Stimulated activated memory B cell treated with anti-CD40 and anti-IgM and Interleukin-4, amounts not matched to agents 10 μg/mL and 1 μg/mL and 100 μg/mL, for 72 hours (primary cell): ENCODE data around the gene GSDME.

ENCODE experiments used
- ATAC-seq: fragments of 150-1000 bp; cut with Tn5 transposase; 2 replicates; pipeline ENCODE4 v1.10.0; 2021
- H3K27ac Mint-ChIP-seq: one replicate; pipeline ENCODE4 v1.8.0; 2022; ENCODE audit warnings: mild to moderate bottlenecking, mixed read lengths
- H3K27me3 Mint-ChIP-seq: one replicate; pipeline ENCODE4 v1.8.0; 2022; ENCODE audit warnings: mixed read lengths
- H3K36me3 Mint-ChIP-seq: one replicate; pipeline ENCODE4 v1.8.0; 2022; ENCODE audit warnings: mixed read lengths
- H3K4me1 Mint-ChIP-seq: one replicate; pipeline ENCODE4 v1.8.0; 2022; ENCODE audit warnings: mixed read lengths
- H3K4me3 Mint-ChIP-seq: one replicate; pipeline ENCODE4 v1.8.0; 2022; ENCODE audit warnings: mild to moderate bottlenecking, moderate library complexity, mixed read lengths
- H3K9me3 Mint-ChIP-seq: one replicate; pipeline ENCODE4 v1.8.0; 2022; ENCODE audit warnings: mixed read lengths

Gene GSDME

GRCh38 chr7:24760968-24761367 is 3.7 kb upstream of the GSDME start:
- no peaks in the 10 kb centered on the region for H3K9me3 Mint-ChIP-seq
- H3K4me1 Mint-ChIP-seq, result peaks cover 16% of the 10 kb centered on the region
- H3K36me3 Mint-ChIP-seq, result no peaks in the 10 kb centered on the region

GRCh38 chr7:24756545-24757352 is 515 bp downstream of the GSDME start:
- no peaks in the 10 kb centered on the region for H3K9me3 Mint-ChIP-seq
- H3K4me1 Mint-ChIP-seq, result peaks cover 27% of the 10 kb centered on the region
- no peaks in the 10 kb centered on the region for H3K36me3 Mint-ChIP-seq
- peaks cover 45% of the 10 kb centered on the region for H3K27me3 Mint-ChIP-seq
- peak; percentile 39 for ATAC-seq
- peak overlapping the region; percentile 89 for H3K4me3 Mint-ChIP-seq
- peak overlapping the region; percentile 64 for H3K27ac Mint-ChIP-seq

More at GRCh38 chr7:24760968-24761367, 3.7 kb upstream of the GSDME start:
- H3K4me3 Mint-ChIP-seq, result no peak overlapping the region
- ATAC-seq, result no peak
- no peak overlapping the region for H3K27ac Mint-ChIP-seq
- H3K27me3 Mint-ChIP-seq, result peaks cover 51% of the 10 kb centered on the region

GRCh38 chr7:24755541-24756407 is 1.5 kb downstream of the GSDME start:
- Mint-ChIP-seq H3K36me3 (no peaks in the 10 kb centered on the region), H3K9me3 (no peaks in the 10 kb centered on the region), H3K4me3 (peak overlapping the region; percentile 89), H3K27me3 (peaks cover 42% of the 10 kb centered on the region), H3K27ac (peak overlapping the region; percentile 64), H3K4me1 (peaks cover 27% of the 10 kb centered on the region)
- peak; percentile 77 for ATAC-seq

- no peaks in the 10 kb centered on the region for H3K36me3 Mint-ChIP-seq
- H3K4me3 Mint-ChIP-seq, result no peak overlapping the region
- H3K27ac Mint-ChIP-seq, result peak overlapping the region; percentile 64
- H3K27me3 Mint-ChIP-seq, result peaks cover 42% of the 10 kb centered on the region
- H3K4me1 Mint-ChIP-seq, result peaks cover 27% of the 10 kb centered on the region
- no peak for ATAC-seq
- H3K9me3 Mint-ChIP-seq, result no peaks in the 10 kb centered on the region
Measured at GRCh38 chr7:24754906-24755506, 2.3 kb downstream of the GSDME start.

- no peak for ATAC-seq
- H3K27ac Mint-ChIP-seq, result no peak overlapping the region
- H3K36me3 Mint-ChIP-seq, result no peaks in the 10 kb centered on the region
- peaks cover 29% of the 10 kb centered on the region for H3K27me3 Mint-ChIP-seq
- peaks cover 21% of the 10 kb centered on the region for H3K4me1 Mint-ChIP-seq
- H3K9me3 Mint-ChIP-seq, result no peaks in the 10 kb centered on the region
- H3K4me3 Mint-ChIP-seq, result no peak overlapping the region
Measured at GRCh38 chr7:24752073-24752800, 5.0 kb downstream of the GSDME start.

- Mint-ChIP-seq H3K36me3 (no peaks in the 10 kb centered on the region), H3K4me3 (no peak overlapping the region), H3K27me3 (peaks cover 23% of the 10 kb centered on the region), H3K4me1 (peaks cover 15% of the 10 kb centered on the region), H3K27ac (no peak overlapping the region), H3K9me3 (no peaks in the 10 kb centered on the region)
- ATAC-seq, result no peak
Measured at GRCh38 chr7:24751484-24751883, 5.8 kb downstream of the GSDME start.

GRCh38 chr7:24750441-24751055 is 6.7 kb downstream of the GSDME start:
- no peaks in the 10 kb centered on the region for H3K36me3 Mint-ChIP-seq
- no peak for ATAC-seq
- no peak overlapping the region for H3K27ac Mint-ChIP-seq
- H3K4me1 Mint-ChIP-seq, result peaks cover 6% of the 10 kb centered on the region
- no peaks in the 10 kb centered on the region for H3K9me3 Mint-ChIP-seq
- peaks cover 16% of the 10 kb centered on the region for H3K27me3 Mint-ChIP-seq
- no peak overlapping the region for H3K4me3 Mint-ChIP-seq

- ATAC-seq, result no peak
- H3K9me3 Mint-ChIP-seq, result no peaks in the 10 kb centered on the region
- no peaks in the 10 kb centered on the region for H3K36me3 Mint-ChIP-seq
- H3K27me3 Mint-ChIP-seq, result peaks cover 16% of the 10 kb centered on the region
- no peaks in the 10 kb centered on the region for H3K4me1 Mint-ChIP-seq
- no peak overlapping the region for H3K4me3 Mint-ChIP-seq
- H3K27ac Mint-ChIP-seq, result no peak overlapping the region
Measured at GRCh38 chr7:24748521-24748920, 8.7 kb downstream of the GSDME start.

GRCh38 chr7:24745355-24745754 is 11.9 kb downstream of the GSDME start:
- Mint-ChIP-seq H3K4me1 (no peaks in the 10 kb centered on the region), H3K4me3 (no peak overlapping the region), H3K27ac (no peak overlapping the region), H3K36me3 (no peaks in the 10 kb centered on the region), H3K9me3 (no peaks in the 10 kb centered on the region), H3K27me3 (peaks cover 7% of the 10 kb centered on the region)
- ATAC-seq, result no peak

GRCh38 chr7:24743471-24743870 is 13.8 kb downstream of the GSDME start:
- no peaks in the 10 kb centered on the region for H3K36me3 Mint-ChIP-seq
- peaks cover 5% of the 10 kb centered on the region for H3K9me3 Mint-ChIP-seq
- H3K4me3 Mint-ChIP-seq, result no peak overlapping the region
- H3K27me3 Mint-ChIP-seq, result peaks cover under 1% of the 10 kb centered on the region
- no peak for ATAC-seq
- H3K27ac Mint-ChIP-seq, result no peak overlapping the region
- H3K4me1 Mint-ChIP-seq, result no peaks in the 10 kb centered on the region

- H3K27me3 Mint-ChIP-seq, result no peaks in the 10 kb centered on the region
- no peaks in the 10 kb centered on the region for H3K36me3 Mint-ChIP-seq
Measured at GRCh38 chr7:24742506-24743162, 14.6 kb downstream of the GSDME start.

GRCh38 chr7:24741679-24742505 is 15.4 kb downstream of the GSDME start:
- Mint-ChIP-seq H3K4me3 (no peak overlapping the region), H3K4me1 (no peaks in the 10 kb centered on the region), H3K36me3 (no peaks in the 10 kb centered on the region), H3K9me3 (peaks cover 6% of the 10 kb centered on the region), H3K27ac (no peak overlapping the region), H3K27me3 (no peaks in the 10 kb centered on the region)
- ATAC-seq, result no peak

More at GRCh38 chr7:24742506-24743162, 14.6 kb downstream of the GSDME start:
- ATAC-seq, result no peak
- H3K9me3 Mint-ChIP-seq, result peaks cover 6% of the 10 kb centered on the region
- H3K4me1 Mint-ChIP-seq, result no peaks in the 10 kb centered on the region
- H3K4me3 Mint-ChIP-seq, result no peak overlapping the region
- H3K27ac Mint-ChIP-seq, result no peak overlapping the region

GRCh38 chr7:24740871-24741270 is 16.4 kb downstream of the GSDME start:
- Mint-ChIP-seq H3K27ac (no peak overlapping the region), H3K4me3 (no peak overlapping the region), H3K27me3 (no peaks in the 10 kb centered on the region), H3K9me3 (peaks cover 7% of the 10 kb centered on the region), H3K4me1 (no peaks in the 10 kb centered on the region), H3K36me3 (no peaks in the 10 kb centered on the region)
- ATAC-seq, result no peak
